Mesenchymal stem cell (in vitro differentiated cells and primary cell): Measurements from ENCODE around the gene PRR35.

ENCODE experiments used
- DNase-seq: peaks from one replicate; pipeline ENCODE4 v3.0.0-alpha.2; 2013
- H2AFZ ChIP-seq: one replicate; pipeline ENCODE4 v1.6.1; 2013; ENCODE audit warnings: low read depth, mild to moderate bottlenecking, control low read depth, inconsistent platforms, low read length, moderate library complexity
- H2AK5ac ChIP-seq: 2 replicates; pipeline ENCODE4 v1.6.1; 2013; ENCODE audit warnings: low read length, moderate library complexity, mild to moderate bottlenecking, inconsistent platforms; ENCODE audit not compliant: severe bottlenecking
- H2BK120ac ChIP-seq: one replicate; pipeline ENCODE4 v1.6.1; 2013; ENCODE audit warnings: low read depth, mild to moderate bottlenecking, inconsistent platforms, low read length, moderate library complexity
- H2BK12ac ChIP-seq, 2 experiments: one replicate each; pipeline ENCODE4 v1.6.1; 2013; ENCODE audit warnings: inconsistent platforms in 2 of 2, low read length in 2 of 2, mild to moderate bottlenecking in 2 of 2, moderate library complexity in 2 of 2, control low read depth in 1 of 2
- H2BK15ac ChIP-seq: one replicate; pipeline ENCODE4 v1.6.1; 2013; ENCODE audit warnings: mild to moderate bottlenecking, low read depth, inconsistent platforms; ENCODE audit not compliant: poor library complexity, severe bottlenecking
- H2BK5ac ChIP-seq: 2 replicates; pipeline ENCODE4 v1.6.1; 2013; ENCODE audit warnings: low read depth, mild to moderate bottlenecking, low read length, control low read depth, inconsistent platforms; ENCODE audit not compliant: poor library complexity, severe bottlenecking
- H3K14ac ChIP-seq, 2 experiments: one replicate each; pipeline ENCODE4 v1.6.1; 2013; ENCODE audit warnings: inconsistent platforms in 2 of 2, low read length in 2 of 2, control low read depth in 1 of 2, mild to moderate bottlenecking in 1 of 2, moderate library complexity in 1 of 2
- H3K18ac ChIP-seq, 2 experiments: one replicate each; pipeline ENCODE4 v1.6.1; 2013; ENCODE audit warnings: inconsistent platforms in 2 of 2, low read length in 2 of 2, control low read depth in 1 of 2, low read depth in 1 of 2, mild to moderate bottlenecking in 1 of 2
- H3K23ac ChIP-seq, 2 experiments: one replicate each; pipeline ENCODE4 v1.6.1; 2013; ENCODE audit warnings: inconsistent platforms in 2 of 2, low read length in 2 of 2, mild to moderate bottlenecking in 2 of 2, moderate library complexity in 2 of 2, control low read depth in 1 of 2
- H3K27ac ChIP-seq: 2 replicates; pipeline ENCODE4 v1.5.1; 2013; ENCODE audit warnings: mild to moderate bottlenecking, moderate library complexity, low read length, control low read depth, inconsistent platforms; ENCODE audit not compliant: poor library complexity, severe bottlenecking
- H3K27me3 ChIP-seq, 2 experiments: 2 replicates each; pipeline versions ENCODE4 v1.6.1 to v1.7.0; 2013; ENCODE audit warnings: low read length in 2 of 2, mild to moderate bottlenecking in 2 of 2, moderate library complexity in 2 of 2, control low read depth in 1 of 2, inconsistent platforms in 1 of 2; ENCODE audit not compliant: control insufficient read depth in 1 of 2, insufficient read depth in 1 of 2
- H3K36me3 ChIP-seq, 2 experiments: 2 replicates each; pipeline versions ENCODE4 v1.6.1 to v1.7.0; 2013; ENCODE audit warnings: low read length in 2 of 2, control low read depth in 1 of 2, inconsistent platforms in 1 of 2, low read depth in 1 of 2, mild to moderate bottlenecking in 1 of 2; ENCODE audit not compliant: insufficient read depth in 2 of 2, control insufficient read depth in 1 of 2
- H3K4ac ChIP-seq, 2 experiments: one replicate each; pipeline ENCODE4 v1.6.1; 2013; ENCODE audit warnings: inconsistent platforms in 2 of 2, low read length in 2 of 2, mild to moderate bottlenecking in 2 of 2, moderate library complexity in 2 of 2, control low read depth in 1 of 2, low read depth in 1 of 2
- H3K4me1 ChIP-seq: 2 replicates; pipeline ENCODE4 v1.6.1; 2013; ENCODE audit warnings: low read depth, low read length, control low read depth; ENCODE audit not compliant: control insufficient read depth, insufficient read depth
- H3K4me2 ChIP-seq: 2 replicates; pipeline ENCODE4 v1.6.1; 2013; ENCODE audit warnings: low read length, mild to moderate bottlenecking, inconsistent platforms; ENCODE audit not compliant: poor library complexity, severe bottlenecking
- H3K4me3 ChIP-seq, 2 experiments: 2 replicates each; pipeline versions ENCODE4 v1.5.1 to v1.7.0; 2013; ENCODE audit warnings: low read length in 2 of 2, mild to moderate bottlenecking in 2 of 2, control low read depth in 1 of 2, low read depth in 1 of 2; ENCODE audit not compliant: insufficient read depth in 1 of 2
- H3K79me1 ChIP-seq: replicated peaks from 2 replicates; pipeline ENCODE4 v1.6.1; 2013; ENCODE audit warnings: mild to moderate bottlenecking, control low read depth, low read length, inconsistent platforms; ENCODE audit not compliant: poor library complexity, severe bottlenecking
- H3K9ac ChIP-seq: 2 replicates; pipeline ENCODE4 v1.7.0; 2013; ENCODE audit warnings: mild to moderate bottlenecking, low read length, moderate library complexity
- H3K9me3 ChIP-seq: 2 replicates; pipeline ENCODE4 v1.7.0; 2013; ENCODE audit warnings: mild to moderate bottlenecking, low read length; ENCODE audit not compliant: control insufficient read depth
- H4K8ac ChIP-seq: one replicate; pipeline ENCODE4 v1.6.1; 2013; ENCODE audit warnings: inconsistent platforms, mild to moderate bottlenecking, low read length, moderate library complexity
- H4K91ac ChIP-seq: one replicate; pipeline ENCODE4 v1.6.1; 2013; ENCODE audit warnings: mild to moderate bottlenecking, low read length, inconsistent platforms
- WGBS: methylation state at CpG from one replicate; pipeline ENCODE4 v1.1.7; 2013; ENCODE audit warnings: mixed read lengths; 5-methylcytosine and 5-hydroxymethylcytosine counted together

The PRR35 gene

GRCh38 chr16:528111-529011 is 31.8 kb upstream of the PRR35 start:
- Histone ChIP-seq H3K27me3 (no peaks in the 10 kb centered on the region), H3K14ac (peak overlapping the region in 1 of 2 experiments; percentile 94), H2BK5ac (peak overlapping the region; percentile 15), H3K27ac (peak overlapping the region; percentile 86), H4K91ac (peak overlapping the region; percentile 80), H2AK5ac (no peak overlapping the region), H3K4me1 (peaks cover 56% of the 10 kb centered on the region), H3K4me2 (peak overlapping the region; percentile 92), H4K8ac (peak overlapping the region; percentile 49), H3K23ac (peak overlapping the region; percentile 20 to 63), H3K18ac (peak overlapping the region; percentile 93 to 94), H3K4me3 (peak overlapping the region; percentile 76 to 87), H3K9ac (peak overlapping the region; percentile 91), H2BK15ac (peak overlapping the region; percentile 52), H2AFZ (peak overlapping the region; percentile 63), H3K36me3 (peaks cover 13 to 38% of the 10 kb centered on the region in 2 experiments), H3K4ac (peak overlapping the region; percentile 83 to 86), H2BK12ac (peak overlapping the region; percentile 74 to 79), H3K9me3 (no peaks in the 10 kb centered on the region), H2BK120ac (peak overlapping the region; percentile 36), H3K79me1 (peaks cover 7% of the 10 kb centered on the region)
- peak; percentile 75 for DNase-seq
- 1% methylated on average over 42 of the region's 55 CpGs for WGBS

GRCh38 chr16:529012-529575 is 31.1 kb upstream of the PRR35 start:
- H2AK5ac ChIP-seq, result no peak overlapping the region
- H2BK120ac ChIP-seq, result no peak overlapping the region
- peak overlapping the region; percentile 57 to 86 for H3K4ac ChIP-seq
- peak overlapping the region; percentile 86 for H3K27ac ChIP-seq
- H3K4me3 ChIP-seq, result peak overlapping the region; percentile 76 to 87
- no peaks in the 10 kb centered on the region for H3K27me3 ChIP-seq
- no peak overlapping the region for H2BK15ac ChIP-seq
- H3K14ac ChIP-seq, result no peak overlapping the region
- H3K18ac ChIP-seq, result peak overlapping the region in 1 of 2 experiments; percentile 40
- DNase-seq, result no peak
- H2AFZ ChIP-seq, result no peak overlapping the region
- H3K36me3 ChIP-seq, result peaks cover 13 to 36% of the 10 kb centered on the region in 2 experiments
- H3K4me1 ChIP-seq, result peaks cover 61% of the 10 kb centered on the region
- no peak overlapping the region for H4K91ac ChIP-seq
- H3K9ac ChIP-seq, result peak overlapping the region; percentile 91
- H4K8ac ChIP-seq, result peak overlapping the region; percentile 74
- peak overlapping the region in 1 of 2 experiments; percentile 1 for H2BK12ac ChIP-seq
- H3K4me2 ChIP-seq, result peak overlapping the region; percentile 92
- H2BK5ac ChIP-seq, result no peak overlapping the region
- H3K9me3 ChIP-seq, result no peaks in the 10 kb centered on the region
- peaks cover 6% of the 10 kb centered on the region for H3K79me1 ChIP-seq
- 65% methylated on average over 12 of the region's 12 CpGs for WGBS
- H3K23ac ChIP-seq, result no peak overlapping the region

GRCh38 chr16:530111-530817 is 29.9 kb upstream of the PRR35 start:
- no peak overlapping the region for H2AK5ac ChIP-seq
- H2BK12ac ChIP-seq, result peak overlapping the region in 1 of 2 experiments; percentile 17
- H3K4me1 ChIP-seq, result peaks cover 62% of the 10 kb centered on the region
- H2BK5ac ChIP-seq, result no peak overlapping the region
- peak overlapping the region; percentile 91 for H3K9ac ChIP-seq
- no peak overlapping the region for H2AFZ ChIP-seq
- no peak overlapping the region for H2BK120ac ChIP-seq
- H4K8ac ChIP-seq, result no peak overlapping the region
- no peaks in the 10 kb centered on the region for H3K27me3 ChIP-seq
- H2BK15ac ChIP-seq, result no peak overlapping the region
- no peak overlapping the region for H3K23ac ChIP-seq
- H3K36me3 ChIP-seq, result peaks cover 10 to 37% of the 10 kb centered on the region in 2 experiments
- H3K4me2 ChIP-seq, result no peak overlapping the region
- H3K9me3 ChIP-seq, result no peaks in the 10 kb centered on the region
- H3K18ac ChIP-seq, result no peak overlapping the region
- no peak overlapping the region for H3K27ac ChIP-seq
- peak overlapping the region in 1 of 2 experiments; percentile 87 for H3K4me3 ChIP-seq
- no peak for DNase-seq
- WGBS, result 95% methylated on average over 23 of the region's 23 CpGs
- no peak overlapping the region for H4K91ac ChIP-seq
- H3K79me1 ChIP-seq, result peaks cover 7% of the 10 kb centered on the region
- H3K4ac ChIP-seq, result peak overlapping the region in 1 of 2 experiments; percentile 69
- peak overlapping the region in 1 of 2 experiments; percentile 35 for H3K14ac ChIP-seq
